Endothelial cell of umbilical vein (primary cell): Measurements from ENCODE around the gene PRPF38B. TPM values are rescaled to one million over a fixed set of nuclear protein-coding genes. Genes with fewer than 3 reads are reported as not detected.

Experiments used
- BruUV-seq: library from RNA; stranded (reverse); fragments of 400-500 nt; replicated peaks from 2 replicates; lab custom pipeline; 2021; lab: Mats Ljungman, UMichigan
- CTCF ChIA-PET: fragments of 300-600, 350-600 bp; sonication (Branson Sonifier 250); formaldehyde crosslinking; loops from one replicate; lab custom pipeline; 2021; ENCODE audit warnings: antibody characterized with exemption, inconsistent platforms; lab: Charles Lee
- POLR2A ChIA-PET: fragments of 300-600, 350-600 bp; sonication (Branson Sonifier 250); formaldehyde crosslinking; loops from one replicate; lab custom pipeline; 2021; ENCODE audit warnings: antibody characterized with exemption, inconsistent platforms; lab: Charles Lee
- DNase-seq: peaks from one replicate; pipeline ENCODE4 v3.0.0-alpha.2; 2011; ENCODE audit warnings: low read depth, low spot score
- FAIRE-seq: peaks from 2 replicates; lab custom pipeline; 2011; peaks lifted over from hg19 to GRCh38; lab: Jason Lieb, UNC
- H2AFZ ChIP-seq: 2 replicates; pipeline ENCODE4 v1.6.0; 2012; ENCODE audit warnings: low read depth, low read length, control low read depth, inconsistent platforms
- H3K27ac ChIP-seq: 2 replicates; pipeline ENCODE4 v1.5.1; 2011; ENCODE audit warnings: low read depth, mild to moderate bottlenecking, control low read depth, low read length, moderate library complexity; ENCODE audit not compliant: insufficient read depth
- H3K27me3 ChIP-seq, 2 experiments: 2 replicates each; pipeline versions ENCODE4 v1.6.0 to v1.6.1; 2011; ENCODE audit warnings: low read length in 2 of 2, mixed read lengths in 1 of 2; ENCODE audit not compliant: control insufficient read depth in 2 of 2, insufficient read depth in 2 of 2
- H3K36me3 ChIP-seq, 2 experiments: 2 replicates in 1 of 2; 3 replicates in 1 of 2; pipeline ENCODE4 v1.5.1; 2011; ENCODE audit warnings: low read length in 2 of 2, mild to moderate bottlenecking in 1 of 2, moderate library complexity in 1 of 2; ENCODE audit not compliant: control insufficient read depth in 2 of 2, insufficient read depth in 2 of 2; ENCODE audit errors: extremely low read depth in 1 of 2
- H3K4me1 ChIP-seq: 3 replicates; pipeline ENCODE4 v1.5.1; 2011; ENCODE audit warnings: mild to moderate bottlenecking, low read length; ENCODE audit not compliant: control insufficient read depth, insufficient read depth; ENCODE audit errors: extremely low read depth
- H3K4me2 ChIP-seq: 2 replicates; pipeline ENCODE4 v1.6.1; 2011; ENCODE audit warnings: low read length, control low read depth, mixed read lengths; ENCODE audit not compliant: insufficient read depth
- H3K4me3 ChIP-seq, 3 experiments: fragments of 200-600 bp in 1 of 3; sonication (generic), shearing (Covaris generic) in 1 of 3; replicated peaks in 1 of 3; 2 replicates each; pipeline ENCODE4 v1.5.1; 2011 to 2016; ENCODE audit warnings: control low read depth in 3 of 3, low read length in 3 of 3, mild to moderate bottlenecking in 2 of 3, inconsistent platforms in 1 of 3, low read depth in 1 of 3, moderate library complexity in 1 of 3; ENCODE audit not compliant: insufficient read depth in 1 of 3
- H3K79me2 ChIP-seq: 2 replicates; pipeline ENCODE4 v1.6.0; 2012; ENCODE audit warnings: low read length, inconsistent platforms; ENCODE audit not compliant: control insufficient read depth, insufficient read depth
- H3K9ac ChIP-seq: replicated peaks from 2 replicates; pipeline ENCODE3; 2011; ENCODE audit warnings: low read length, control low read depth; ENCODE audit not compliant: insufficient read depth; ENCODE audit errors: extremely low read depth
- H3K9me1 ChIP-seq: replicated peaks from 3 replicates; pipeline ENCODE4 v1.6.0; 2011; ENCODE audit warnings: mild to moderate bottlenecking, low read length; ENCODE audit not compliant: control insufficient read depth, insufficient read depth; ENCODE audit errors: extremely low read depth
- H3K9me3 ChIP-seq: replicated peaks from 2 replicates; pipeline ENCODE4 v1.5.1; 2012; ENCODE audit warnings: low read length, inconsistent platforms; ENCODE audit not compliant: control insufficient read depth, insufficient read depth
- H4K20me1 ChIP-seq: replicated peaks from 2 replicates; pipeline ENCODE3; 2011; ENCODE audit warnings: mild to moderate bottlenecking, low read length; ENCODE audit not compliant: control insufficient read depth, insufficient read depth; ENCODE audit errors: extremely low read depth
- CTCF ChIP-seq, 2 donors: IDR thresholded peaks; 1 replicate in 1 of 2; 2 replicates in 1 of 2; pipeline ENCODE4 v1.5.1; 2011; ENCODE audit warnings: low read length in 2 of 2, mild to moderate bottlenecking in 2 of 2, moderate library complexity in 2 of 2, control low read depth in 1 of 2, inconsistent platforms in 1 of 2, low read depth in 1 of 2; ENCODE audit not compliant: insufficient read depth in 1 of 2; ENCODE audit errors: extremely low read depth in 1 of 2
- EZH2 ChIP-seq: IDR thresholded peaks from 2 replicates; pipeline ENCODE4 v1.6.1; 2012; ENCODE audit warnings: borderline replicate concordance, low read depth, mild to moderate bottlenecking, moderate library complexity, low read length, inconsistent platforms; ENCODE audit not compliant: severe bottlenecking
- FOS ChIP-seq: IDR thresholded peaks from 2 replicates; pipeline ENCODE4 v1.6.1; 2011; ENCODE audit warnings: mild to moderate bottlenecking, low read length, moderate library complexity, borderline replicate concordance; ENCODE audit not compliant: insufficient read depth
- GATA2 ChIP-seq: IDR thresholded peaks from 2 replicates; pipeline ENCODE4 v1.7.0; 2011; ENCODE audit warnings: low read depth, mild to moderate bottlenecking, moderate library complexity, mixed read lengths, low read length; ENCODE audit not compliant: insufficient read length, insufficient read depth
- JUN ChIP-seq: IDR thresholded peaks from 2 replicates; pipeline ENCODE4 v1.6.1; 2011; ENCODE audit warnings: borderline replicate concordance, low read depth; ENCODE audit not compliant: insufficient read length, insufficient read depth
- MAX ChIP-seq: IDR thresholded peaks from 2 replicates; pipeline ENCODE4 v1.6.1; 2011; ENCODE audit not compliant: insufficient read depth, insufficient read length
- MYC ChIP-seq: IDR thresholded peaks from one replicate; pipeline ENCODE4 v1.6.1; 2011; ENCODE audit warnings: mild to moderate bottlenecking, low read depth, low read length
- POLR2A ChIP-seq: IDR thresholded peaks from 2 replicates; pipeline ENCODE4 v1.6.1; 2012; ENCODE audit warnings: low read depth, mild to moderate bottlenecking, control low read depth, low read length
- POLR2AphosphoS5 ChIP-seq: IDR thresholded peaks from 2 replicates; pipeline ENCODE4 v1.6.1; 2012; ENCODE audit warnings: low read depth, mild to moderate bottlenecking, control low read depth, low read length, moderate library complexity; ENCODE audit not compliant: insufficient read depth
- dilution Hi-C: fragments of 300-500 bp; cut with MboI; formaldehyde crosslinking; loops from one replicate; pipeline ENCODE4 v1.15.0; 2019; ENCODE audit warnings: low sequenced_read_pairs; ENCODE audit not compliant: extremely low pct_ligation_motif_present
- intact Hi-C: fragments of 100-400 bp; cut with micrococcal nuclease; formaldehyde crosslinking; loops from one replicate; pipeline ENCODE4 v1.10.0; 2022
- polyA plus RNA-seq, 4 experiments: library from polyadenylated mRNA; depleted of rRNA in 3 of 4; stranded (reverse) in 3 of 4; unstranded in 1 of 4; fragments of >200 nt; gene quantifications; 2 replicates each; pipeline versions ENCODE4 v1.2.1 to v1.2.3, GENCODE V29; 2011 to 2012; ENCODE audit warnings: missing spikeins in 1 of 4
- total RNA-seq: library from RNA; stranded (reverse); gene quantifications from 2 replicates; pipeline ENCODE4 v1.2.3, GENCODE V29; 2021

PRPF38B gene
- total and polyA plus RNA-seq, 2 donors (not counting 3 experiments of a cell fraction or from before 2014, with no cell fraction given) = 19.3 to 46.6 TPM

DNA sequence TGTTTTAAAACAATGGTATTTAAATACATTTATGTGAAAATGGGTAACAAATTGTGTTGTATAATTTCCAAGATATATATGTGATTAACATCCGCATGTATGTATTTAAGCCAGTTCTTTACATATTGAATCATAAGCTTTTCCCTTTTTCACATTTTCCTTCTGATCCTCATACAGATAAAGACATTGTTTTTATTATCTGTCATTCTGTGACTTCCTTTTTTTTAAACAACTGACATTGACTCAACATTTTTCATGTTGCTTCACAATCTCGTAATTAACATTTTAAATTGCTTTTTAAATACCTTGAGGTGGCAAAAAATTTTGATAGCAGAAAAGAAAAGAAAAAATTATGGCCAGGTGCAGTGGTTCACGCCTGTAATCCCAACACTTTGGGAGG lies 55.8 kb downstream of the PRPF38B start:
- ChIA-PET POLR2A (no interaction called here), CTCF (interaction anchor here (1.2 kb wide), 1 partner anchor 43 kb away, joined by 3 read pairs; no protein-coding TSS in a partner anchor)
- Histone ChIP-seq H3K9me3 (no peaks in the 10 kb centered on the region), H2AFZ (no peak overlapping the region), H3K36me3 (peaks cover 0 to 3% of the 10 kb centered on the region in 2 experiments), H4K20me1 (no peaks in the 10 kb centered on the region), H3K79me2 (peaks cover 34% of the 10 kb centered on the region), H3K27ac (peak overlapping the region; percentile 89), H3K27me3 (no peaks in the 10 kb centered on the region), H3K9ac (peak overlapping the region; percentile 95), H3K4me3 (peak overlapping the region in 2 of 3 experiments; percentile 93 to 95), H3K9me1 (no peaks in the 10 kb centered on the region), H3K4me2 (peak overlapping the region; percentile 91), H3K4me1 (peaks cover 15% of the 10 kb centered on the region)
- peak; percentile 4 for DNase-seq
- dilution Hi-C loops (no loop called here), intact Hi-C loops (loop anchor here (1.0 to 2.0 kb wide), 2 partner anchors 56 to 157 kb away; partner anchors contain the start of gene PRPF38B)
- FAIRE-seq = no peak
- peak; percentile 69 for TF ChIP-seq GATA2
- no peak for TF ChIP-seq POLR2A
- BruUV-seq = no TSS peak

GRCh38 chr1:108749081-108749480 lies 57.0 kb downstream of the PRPF38B start:
- dilution Hi-C loops (no loop called here), intact Hi-C loops (no loop called here)
- BruUV-seq = no TSS peak
- H3K4me1 ChIP-seq = peaks cover 15% of the 10 kb centered on the region
- DNase-seq (no peak), FAIRE-seq (no peak)
- H3K9me1 ChIP-seq = no peaks in the 10 kb centered on the region
- peaks cover 0 to 5% of the 10 kb centered on the region in 2 experiments for H3K36me3 ChIP-seq
- no peak overlapping the region for H2AFZ ChIP-seq
- peak overlapping the region; percentile 13 for H3K4me2 ChIP-seq
- no peak overlapping the region for H3K27ac ChIP-seq
- H3K9ac ChIP-seq = no peak overlapping the region
- H3K4me3 ChIP-seq = no peak overlapping the region
- peaks cover 34% of the 10 kb centered on the region for H3K79me2 ChIP-seq
- H3K9me3 ChIP-seq = no peaks in the 10 kb centered on the region
- ChIA-PET POLR2A (no interaction called here), CTCF (no interaction called here)
- TF ChIP-seq MAX = no peak
- no peak for TF ChIP-seq JUN
- no peak for TF ChIP-seq POLR2A
- TF ChIP-seq EZH2 = no peak
- TF ChIP-seq MYC = no peak
- TF ChIP-seq POLR2AphosphoS5 = no peak
- TF ChIP-seq FOS = no peak
- TF ChIP-seq CTCF (IDR thresholded peaks at IDR 0.05; ENCODE audit: extremely low read depth in 1 of 2, insufficient read depth in 1 of 2, low read depth in 1 of 2, low read length in 2 of 2) = no peak
- no peak for TF ChIP-seq GATA2
- no peaks in the 10 kb centered on the region for H3K27me3 ChIP-seq
- H4K20me1 ChIP-seq = no peaks in the 10 kb centered on the region
